Non-pigmented ciliary epithelial cell (primary cell): ENCODE results near the gene CFTR.
"Not testable (repeated sequence)": the region's sequence is repeated elsewhere in the genome, so short reads cannot be mapped to it uniquely, and the experiment has no call there.

Source experiments
- DNase-seq: peaks from one replicate; pipeline ENCODE4 v3.0.0-alpha.2; 2010; ENCODE audit warnings: low read depth

The CFTR gene

DNA sequence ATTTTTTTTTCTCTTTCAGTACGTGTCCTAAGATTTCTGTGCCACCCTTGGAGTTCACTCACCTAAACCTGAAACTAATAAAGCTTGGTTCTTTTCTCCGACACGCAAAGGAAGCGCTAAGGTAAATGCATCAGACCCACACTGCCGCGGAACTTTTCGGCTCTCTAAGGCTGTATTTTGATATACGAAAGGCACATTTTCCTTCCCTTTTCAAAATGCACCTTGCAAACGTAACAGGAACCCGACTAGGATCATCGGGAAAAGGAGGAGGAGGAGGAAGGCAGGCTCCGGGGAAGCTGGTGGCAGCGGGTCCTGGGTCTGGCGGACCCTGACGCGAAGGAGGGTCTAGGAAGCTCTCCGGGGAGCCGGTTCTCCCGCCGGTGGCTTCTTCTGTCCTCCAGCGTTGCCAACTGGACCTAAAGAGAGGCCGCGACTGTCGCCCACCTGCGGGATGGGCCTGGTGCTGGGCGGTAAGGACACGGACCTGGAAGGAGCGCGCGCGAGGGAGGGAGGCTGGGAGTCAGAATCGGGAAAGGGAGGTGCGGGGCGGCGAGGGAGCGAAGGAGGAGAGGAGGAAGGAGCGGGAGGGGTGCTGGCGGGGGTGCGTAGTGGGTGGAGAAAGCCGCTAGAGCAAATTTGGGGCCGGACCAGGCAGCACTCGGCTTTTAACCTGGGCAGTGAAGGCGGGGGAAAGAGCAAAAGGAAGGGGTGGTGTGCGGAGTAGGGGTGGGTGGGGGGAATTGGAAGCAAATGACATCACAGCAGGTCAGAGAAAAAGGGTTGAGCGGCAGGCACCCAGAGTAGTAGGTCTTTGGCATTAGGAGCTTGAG, at the start of gene CFTR:
CFTR (plus strand) TSS at position 801 of the 830 bp plus-strand sequence. CDS start 70 bp downstream, outside the sequence.
- DNase-seq: no peak

DNA sequence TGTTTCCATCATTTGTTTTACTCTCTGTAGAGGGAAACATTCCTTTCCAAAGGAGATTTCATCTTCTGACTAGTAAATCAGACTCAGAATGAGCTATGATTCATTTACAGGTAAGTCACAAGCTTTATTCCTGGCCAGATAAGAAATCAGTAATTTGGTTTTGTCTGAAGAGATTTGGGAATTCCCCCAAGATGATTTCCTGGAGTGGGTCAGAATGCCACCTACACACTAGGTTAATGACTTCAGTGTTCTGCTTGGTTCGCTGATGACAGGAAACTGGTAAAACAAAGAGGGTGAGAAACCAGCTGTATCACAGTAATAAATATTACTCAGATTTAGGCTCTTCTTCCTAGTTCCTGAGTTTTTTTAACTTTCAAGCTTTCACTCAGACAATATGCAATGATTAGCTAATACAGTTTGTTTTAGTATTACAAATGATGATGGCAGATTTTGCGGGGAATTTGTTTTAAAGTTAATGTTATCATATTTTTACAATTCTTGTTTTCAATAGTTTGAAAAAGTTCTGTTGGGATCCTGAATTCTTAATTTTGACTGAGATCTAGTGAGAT, 44.3 kb upstream of the CFTR start:
- no peak for DNase-seq

DNA sequence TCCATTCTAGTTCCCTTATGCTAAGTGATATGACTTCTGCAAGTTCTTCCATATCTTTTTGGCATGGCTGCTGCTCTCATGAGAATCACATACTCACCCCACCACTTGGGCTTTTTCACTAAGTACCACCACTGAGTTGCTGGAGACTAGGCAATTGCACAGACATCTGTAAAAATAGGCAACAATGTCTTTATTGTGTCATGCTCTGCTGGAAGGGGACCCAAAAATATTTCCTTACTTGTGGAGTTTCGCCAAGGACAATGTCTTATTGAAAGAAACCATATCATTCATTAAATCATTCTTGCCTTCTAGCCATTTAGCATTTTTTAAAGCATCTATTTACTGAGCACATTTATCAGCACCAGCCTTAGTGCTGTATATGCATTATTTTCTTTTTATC, 35.2 kb upstream of the CFTR start:
- no peak for DNase-seq

DNA sequence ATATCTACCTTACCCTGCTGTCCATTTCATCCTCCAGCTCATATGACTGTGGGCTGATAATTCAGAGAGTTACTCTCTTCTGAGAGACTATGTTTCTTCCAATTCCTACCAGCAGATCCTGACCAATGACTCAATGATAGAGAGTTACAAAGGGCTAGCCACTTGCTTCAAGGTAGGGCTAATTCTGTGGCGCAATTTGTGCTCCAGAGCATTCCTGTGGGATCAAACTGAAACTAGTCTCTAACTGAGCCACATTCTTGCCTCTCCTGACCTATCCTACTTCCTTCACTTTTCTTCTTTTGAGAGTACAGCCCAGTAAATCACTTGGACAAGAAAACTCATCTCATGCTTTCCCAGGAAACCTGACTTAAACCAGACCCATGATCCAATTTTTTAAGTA, 34.6 kb upstream of the CFTR start:
- DNase-seq: no peak

DNA sequence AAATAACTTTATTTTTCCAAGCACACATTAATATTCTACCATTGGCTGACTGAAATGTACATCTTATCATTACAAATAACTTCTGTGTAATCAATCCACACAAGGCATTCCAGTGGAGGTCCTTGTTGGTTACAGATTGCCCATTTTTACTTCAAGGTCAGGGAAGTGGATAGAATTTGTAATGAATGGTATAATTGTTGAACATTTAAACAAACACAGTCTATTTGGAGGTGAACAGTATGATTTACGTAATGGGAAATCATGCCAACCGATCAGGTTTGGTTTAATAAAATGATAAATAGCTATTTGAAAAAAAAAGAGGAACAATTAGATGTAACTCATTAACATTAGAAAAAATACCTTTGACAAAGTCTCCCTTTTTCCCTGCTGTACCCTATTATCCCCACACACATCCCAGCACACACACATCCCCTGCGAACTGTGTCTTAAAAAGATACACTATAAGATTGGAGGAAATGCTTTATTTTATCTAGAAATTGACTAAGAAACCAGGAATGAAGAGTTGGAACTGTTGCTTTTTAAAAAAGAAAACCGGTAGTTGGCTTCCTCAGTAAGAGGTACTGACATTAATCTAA, 33.5 kb upstream of the CFTR start:
- DNase-seq: no peak

DNA sequence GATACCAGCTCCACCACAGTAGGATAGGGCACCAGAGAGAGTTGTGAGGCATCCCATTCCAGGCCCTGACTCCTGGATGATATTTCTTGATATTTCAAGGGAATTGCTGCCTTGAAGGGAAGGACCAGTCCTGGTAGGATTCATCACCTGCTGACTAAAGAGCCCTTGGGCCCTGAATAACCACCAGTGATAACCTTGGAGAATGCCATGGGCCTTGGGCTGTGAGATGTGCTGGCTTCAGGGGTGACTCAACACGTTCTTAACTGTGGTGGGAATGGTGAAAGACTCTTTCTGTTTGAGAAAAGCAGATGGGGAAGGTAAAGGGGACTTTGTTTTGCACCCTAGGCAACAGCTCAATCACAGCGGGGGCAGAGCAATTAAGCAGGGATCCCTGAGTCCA, 31.2 kb upstream of the CFTR start:
- DNase-seq: no peak

DNA sequence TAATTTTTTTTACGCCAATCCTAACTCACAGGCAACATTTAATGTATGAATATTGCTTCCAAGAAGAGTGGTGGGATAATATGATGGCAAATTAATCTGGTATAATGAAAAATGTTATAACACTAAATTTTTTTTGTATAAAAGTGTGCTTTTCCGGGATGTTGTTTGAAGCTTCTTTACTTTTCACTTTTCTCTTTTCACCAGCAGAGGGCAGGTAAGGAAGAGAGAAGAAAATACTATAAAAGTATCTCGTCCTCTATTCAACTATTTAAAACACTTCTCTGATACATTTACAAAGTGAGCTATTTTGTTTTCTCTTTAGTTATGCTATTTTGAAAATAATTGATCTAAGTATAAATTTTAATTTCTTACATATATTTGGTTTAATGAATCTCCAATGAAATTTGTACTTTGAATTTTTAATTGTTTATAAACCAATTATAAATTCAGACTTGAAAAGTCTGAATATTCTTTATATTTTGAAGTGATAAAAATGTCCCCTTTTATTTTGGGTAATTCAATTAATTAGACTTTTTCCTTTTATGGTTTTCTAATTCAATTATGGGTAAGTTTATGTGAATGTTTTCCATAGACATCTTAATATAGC, 20.7 kb upstream of the CFTR start:
- no peak for DNase-seq

DNA sequence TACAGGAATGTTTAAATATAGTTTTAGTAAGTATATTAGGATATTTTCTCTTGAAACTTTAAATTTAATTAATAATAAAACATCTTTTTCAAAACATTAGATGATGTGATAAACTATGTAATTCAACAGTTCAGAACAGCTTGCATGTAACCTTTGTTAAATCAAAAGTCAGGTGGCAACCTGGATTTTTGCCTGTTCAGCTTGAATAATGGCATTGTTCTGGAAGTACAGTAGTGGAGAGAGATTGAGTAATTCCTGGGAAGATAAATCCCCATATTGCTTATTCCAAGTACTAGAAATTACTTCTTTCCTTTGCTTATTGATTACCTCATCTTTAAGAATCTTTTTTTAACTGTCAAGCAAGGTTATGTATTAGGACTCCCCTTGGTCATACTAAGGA, 20.1 kb upstream of the CFTR start:
- no peak for DNase-seq

DNA sequence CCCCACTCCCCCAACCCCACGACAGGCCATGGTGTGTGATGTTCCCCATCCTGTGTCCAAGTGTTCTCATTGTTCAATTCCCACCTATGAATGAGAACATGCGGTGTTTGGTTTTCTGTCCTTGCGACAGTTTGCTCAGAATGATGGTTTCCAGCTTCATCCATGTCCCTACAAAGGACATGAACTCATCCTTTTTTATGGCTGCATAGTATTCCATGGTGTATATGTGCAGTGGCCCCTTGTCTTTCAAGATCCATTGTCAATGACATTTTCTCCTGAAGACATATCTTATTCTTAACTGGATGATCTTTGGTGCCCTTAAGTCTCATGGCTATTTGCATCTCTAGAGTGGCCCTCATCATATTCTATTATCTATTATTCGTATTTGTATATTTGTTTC, 19.0 kb upstream of the CFTR start:
- DNase-seq: not testable (repeated sequence)

DNA sequence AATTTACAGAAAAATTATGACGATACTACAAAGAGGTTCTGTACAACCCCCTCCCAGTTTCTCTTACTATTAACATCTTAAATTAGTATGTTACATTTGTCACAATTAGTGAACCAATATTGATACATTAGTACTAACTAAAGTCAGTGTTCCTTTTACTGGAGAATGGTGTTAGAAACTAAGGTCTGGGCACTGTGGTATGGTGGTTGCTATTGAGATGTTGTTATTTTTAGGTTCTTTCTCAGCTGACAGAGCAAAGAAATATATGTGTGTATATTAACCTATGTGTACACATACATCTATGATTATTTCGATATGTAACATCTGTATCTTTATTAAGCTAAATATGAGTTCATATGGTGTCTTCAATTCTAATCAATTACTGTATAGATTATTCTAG, 11.7 kb upstream of the CFTR start:
- no peak for DNase-seq

DNA sequence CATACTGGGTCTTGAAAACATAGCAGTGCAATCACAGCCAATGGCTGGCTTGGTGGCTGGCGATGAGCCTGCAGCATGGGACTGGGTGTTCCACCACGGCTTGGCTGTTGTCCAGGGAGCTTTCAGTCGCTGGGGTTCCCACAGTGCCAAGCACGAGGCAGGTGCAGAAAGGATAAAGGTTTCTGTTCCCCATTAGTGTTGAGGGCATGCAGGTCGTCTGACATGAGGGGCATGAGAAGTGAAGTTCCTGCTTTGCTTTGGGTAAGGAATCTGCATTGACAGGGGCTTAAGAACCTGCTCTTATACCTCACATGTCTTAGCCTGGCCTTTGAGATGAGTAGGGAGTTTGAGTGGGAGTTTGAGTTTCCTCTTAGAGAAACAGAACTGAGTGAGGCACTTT, 9.0 kb upstream of the CFTR start:
- DNase-seq: no peak

DNA sequence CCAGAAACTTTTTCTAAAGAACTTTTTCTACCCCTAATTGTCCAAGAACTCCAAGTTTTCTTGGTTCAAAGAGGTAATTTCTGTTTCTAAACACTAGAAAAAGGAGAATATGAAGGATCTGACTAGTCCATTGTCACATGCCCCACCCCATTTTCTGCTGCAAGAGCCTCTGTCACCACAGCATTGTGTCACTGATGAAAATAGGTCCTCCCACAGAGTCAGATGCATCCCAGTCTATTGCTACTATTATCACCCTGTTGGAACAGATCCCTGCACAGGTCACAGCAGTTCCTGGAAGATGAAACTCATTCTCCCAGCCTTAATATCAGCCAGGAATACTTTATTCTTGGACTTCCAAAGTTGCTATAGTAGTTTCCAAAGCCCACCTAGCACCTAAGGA, 7.5 kb upstream of the CFTR start:
- no peak for DNase-seq

DNA sequence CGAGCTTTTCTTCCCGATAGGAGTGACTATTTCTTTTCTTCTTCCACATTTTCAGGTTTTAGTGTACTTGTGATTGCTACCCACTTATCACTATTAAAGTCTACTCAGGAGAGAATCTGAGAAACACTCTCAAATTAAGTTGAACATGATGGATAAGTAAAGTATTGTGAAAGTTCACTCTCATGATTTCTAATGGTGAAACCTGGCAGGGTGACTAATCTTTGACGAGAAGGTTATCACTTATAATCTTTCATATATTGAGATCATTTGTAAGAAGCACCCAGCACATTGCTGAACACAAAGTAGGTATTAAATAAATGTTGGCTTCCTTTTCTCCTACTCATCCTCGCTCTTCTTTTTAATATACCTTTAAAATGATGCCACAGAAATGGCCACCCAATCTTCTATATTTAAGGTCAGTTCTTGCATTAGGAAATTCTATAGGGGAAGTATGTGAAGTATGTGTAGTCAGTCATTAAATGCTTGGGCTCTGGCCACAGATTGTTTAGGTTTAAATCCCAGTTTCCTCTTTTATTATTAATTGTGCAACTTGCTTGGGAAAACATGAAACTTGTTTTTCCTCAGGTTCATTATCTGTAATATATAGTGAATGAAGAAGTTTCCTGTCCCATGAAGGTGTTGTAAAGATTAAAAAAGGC, 3.1 kb upstream of the CFTR start:
- no peak for DNase-seq

DNA sequence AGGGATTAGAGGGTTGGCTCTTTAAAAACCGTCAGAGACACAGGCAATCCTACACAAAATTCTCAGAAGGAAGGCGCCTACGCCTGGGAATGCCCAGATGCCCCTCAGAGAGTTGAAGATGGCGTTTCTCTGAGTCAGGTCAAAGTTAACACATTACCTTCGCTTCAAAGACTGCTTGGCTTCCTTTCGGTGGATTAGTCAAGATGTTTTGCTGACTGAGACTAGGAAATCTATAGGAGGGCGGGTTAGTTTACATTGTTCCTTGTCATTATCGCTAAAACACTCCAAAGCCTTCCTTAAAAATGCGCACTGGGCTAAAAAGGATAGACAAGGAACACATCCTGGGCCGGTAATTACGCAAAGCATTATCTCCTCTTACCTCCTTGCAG, 995 bp upstream of the CFTR start:
- no peak for DNase-seq

DNA sequence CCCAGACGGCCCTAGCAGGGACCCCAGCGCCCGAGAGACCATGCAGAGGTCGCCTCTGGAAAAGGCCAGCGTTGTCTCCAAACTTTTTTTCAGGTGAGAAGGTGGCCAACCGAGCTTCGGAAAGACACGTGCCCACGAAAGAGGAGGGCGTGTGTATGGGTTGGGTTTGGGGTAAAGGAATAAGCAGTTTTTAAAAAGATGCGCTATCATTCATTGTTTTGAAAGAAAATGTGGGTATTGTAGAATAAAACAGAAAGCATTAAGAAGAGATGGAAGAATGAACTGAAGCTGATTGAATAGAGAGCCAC, 184 bp downstream of the CFTR start:
- DNase-seq: no peak

DNA sequence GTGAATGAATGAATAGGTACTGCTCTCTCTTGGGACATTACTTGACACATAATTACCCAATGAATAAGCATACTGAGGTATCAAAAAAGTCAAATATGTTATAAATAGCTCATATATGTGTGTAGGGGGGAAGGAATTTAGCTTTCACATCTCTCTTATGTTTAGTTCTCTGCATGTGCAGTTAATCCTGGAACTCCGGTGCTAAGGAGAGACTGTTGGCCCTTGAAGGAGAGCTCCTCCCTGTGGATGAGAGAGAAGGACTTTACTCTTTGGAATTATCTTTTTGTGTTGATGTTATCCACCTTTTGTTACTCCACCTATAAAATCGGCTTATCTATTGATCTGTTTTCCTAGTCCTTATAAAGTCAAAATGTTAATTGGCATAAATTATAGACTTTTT, 1.2 kb downstream of the CFTR start:
- DNase-seq: no peak

DNA sequence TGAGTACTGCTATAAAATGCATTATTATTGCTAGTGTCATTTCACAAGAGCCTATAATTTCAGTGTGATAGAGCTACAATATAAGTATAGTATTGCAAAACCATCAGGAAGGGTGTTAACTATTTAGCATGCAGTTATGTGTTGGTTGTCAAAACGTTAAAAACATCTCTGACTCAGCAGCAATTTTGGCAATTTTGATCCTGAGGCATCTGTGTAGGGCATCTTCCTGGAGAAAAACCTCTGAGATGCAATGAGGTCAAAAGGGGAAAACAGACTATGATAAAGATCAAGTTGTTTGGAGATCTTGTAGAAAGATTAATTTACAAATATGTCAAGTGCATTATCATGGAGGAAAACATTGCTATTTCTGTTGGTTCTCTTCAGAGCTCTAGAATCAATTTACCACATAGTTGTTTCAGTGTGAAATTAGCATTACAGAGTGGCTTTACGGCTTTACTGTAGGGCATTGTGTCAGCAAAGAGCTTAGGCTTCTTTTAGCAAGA, 5.3 kb downstream of the CFTR start:
- no peak for DNase-seq

DNA sequence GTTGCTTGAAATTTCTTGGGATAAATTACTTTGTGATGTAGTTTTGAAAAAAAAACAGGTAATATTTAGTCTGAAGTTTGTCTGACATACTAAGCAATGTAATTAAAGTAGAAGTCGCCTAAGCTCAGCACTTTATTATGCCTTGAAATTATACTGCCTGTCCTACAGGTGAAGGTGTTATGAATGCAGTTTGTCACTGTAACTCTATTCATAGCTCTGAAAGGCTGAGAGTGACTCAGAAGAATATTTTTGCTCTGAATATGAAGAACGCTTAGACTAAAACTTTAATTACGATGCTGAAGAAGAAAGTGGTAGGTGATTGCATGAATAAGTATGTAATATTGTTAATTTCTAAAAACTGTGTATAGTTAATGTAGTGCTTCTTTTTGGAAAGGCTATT, 9.2 kb downstream of the CFTR start:
- no peak for DNase-seq

DNA sequence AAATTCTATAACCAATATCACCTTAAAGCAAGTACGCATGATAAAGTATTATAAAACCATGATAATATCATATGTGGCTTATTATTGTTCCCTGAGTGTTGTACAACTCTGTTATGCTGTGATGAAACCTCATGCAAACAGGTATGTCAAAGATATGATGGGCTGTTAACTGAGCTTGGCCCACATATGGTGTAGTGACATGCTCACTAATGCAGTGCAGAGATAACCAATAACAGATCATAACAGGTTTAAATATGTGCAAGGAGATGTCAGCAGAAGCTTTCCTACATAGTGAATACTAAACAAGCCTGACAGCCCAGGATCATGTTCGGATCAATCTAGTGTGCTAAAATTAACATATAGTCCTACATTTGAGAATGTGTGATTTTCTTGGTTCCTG, 9.6 kb downstream of the CFTR start:
- no peak for DNase-seq

DNA sequence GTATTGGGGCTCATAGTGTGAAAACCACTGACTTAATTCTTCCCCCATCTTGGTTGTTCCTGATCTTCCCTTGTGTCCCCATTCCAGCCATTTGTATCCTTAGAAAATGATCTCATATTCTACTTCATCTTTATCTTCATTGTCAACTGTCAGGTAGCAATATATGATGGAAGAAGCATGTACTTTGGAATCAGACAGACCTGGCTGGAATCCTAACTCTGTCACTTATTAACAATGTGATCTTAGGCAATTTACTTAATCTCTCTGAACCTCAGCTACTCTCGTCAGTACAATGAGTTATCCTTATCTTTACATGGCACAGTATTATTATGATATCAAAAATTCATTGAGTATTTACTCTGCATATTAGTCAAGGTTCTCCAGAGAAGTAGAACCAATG, 10.1 kb downstream of the CFTR start:
- DNase-seq: no peak

DNA sequence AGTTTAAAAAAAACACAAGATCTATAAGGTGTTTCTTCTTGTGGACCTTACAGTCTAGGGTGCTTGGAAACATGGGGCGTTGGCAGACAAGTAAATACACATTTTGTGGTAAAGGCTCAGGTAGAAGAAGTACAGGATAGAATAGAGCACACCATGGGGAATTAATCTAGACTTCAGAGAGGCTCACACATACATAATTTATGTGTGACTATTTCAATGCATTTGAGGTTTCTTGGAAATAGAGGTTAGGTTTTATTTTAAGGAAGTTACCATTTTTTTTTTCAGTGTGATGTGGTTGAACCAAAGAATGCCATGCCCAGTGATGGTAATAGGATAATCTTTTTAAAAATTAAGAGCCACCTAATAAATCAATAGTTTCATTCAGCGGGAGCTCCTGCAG, 12.8 kb downstream of the CFTR start:
- DNase-seq: no peak

DNA sequence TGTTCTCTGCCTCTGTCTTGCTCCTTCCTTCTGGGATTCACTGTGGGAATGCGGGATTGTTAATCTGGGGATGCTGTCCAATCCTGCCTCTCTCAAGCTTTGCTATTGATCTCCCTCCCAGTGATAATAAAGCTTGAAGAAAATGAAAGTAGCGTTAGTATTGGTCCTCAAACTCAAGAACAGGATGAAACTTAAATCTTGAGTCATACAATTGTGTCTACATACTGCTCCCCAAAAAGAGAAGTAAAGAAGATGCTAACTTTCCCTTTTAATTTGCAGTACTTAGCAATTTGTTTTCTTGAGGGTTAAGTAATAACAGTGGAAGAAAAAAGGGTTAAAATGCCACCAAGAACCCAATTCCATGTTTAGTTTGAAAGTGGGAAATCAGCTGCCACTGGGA, 13.6 kb downstream of the CFTR start:
- no peak for DNase-seq

DNA sequence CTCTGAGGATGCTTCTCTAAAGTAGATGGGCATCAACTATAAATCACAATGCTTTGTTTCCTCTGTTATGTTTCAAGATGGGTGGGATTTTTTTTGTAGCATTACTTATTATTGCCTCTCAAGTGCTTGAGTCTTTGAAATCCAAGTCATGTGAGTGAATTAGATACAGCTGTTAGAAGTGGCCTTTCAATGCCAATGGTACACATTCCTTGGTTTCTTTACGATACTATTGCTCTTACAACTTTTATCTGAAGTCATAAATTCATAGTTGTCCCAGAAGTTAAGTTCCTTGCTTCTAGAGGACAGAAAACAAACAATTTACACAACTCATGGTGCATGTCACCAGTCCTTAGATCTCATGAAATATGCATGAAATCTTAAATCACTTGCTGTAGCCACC, 15.5 kb downstream of the CFTR start:
- DNase-seq: no peak
